ENCODE results near the gene NPAS1. TPM values are rescaled to one million over a fixed set of nuclear protein-coding genes. Genes with fewer than 3 reads are reported as not detected.

The NPAS1 gene
- polyA plus RNA-seq, 3 donors, result not detected

DNA sequence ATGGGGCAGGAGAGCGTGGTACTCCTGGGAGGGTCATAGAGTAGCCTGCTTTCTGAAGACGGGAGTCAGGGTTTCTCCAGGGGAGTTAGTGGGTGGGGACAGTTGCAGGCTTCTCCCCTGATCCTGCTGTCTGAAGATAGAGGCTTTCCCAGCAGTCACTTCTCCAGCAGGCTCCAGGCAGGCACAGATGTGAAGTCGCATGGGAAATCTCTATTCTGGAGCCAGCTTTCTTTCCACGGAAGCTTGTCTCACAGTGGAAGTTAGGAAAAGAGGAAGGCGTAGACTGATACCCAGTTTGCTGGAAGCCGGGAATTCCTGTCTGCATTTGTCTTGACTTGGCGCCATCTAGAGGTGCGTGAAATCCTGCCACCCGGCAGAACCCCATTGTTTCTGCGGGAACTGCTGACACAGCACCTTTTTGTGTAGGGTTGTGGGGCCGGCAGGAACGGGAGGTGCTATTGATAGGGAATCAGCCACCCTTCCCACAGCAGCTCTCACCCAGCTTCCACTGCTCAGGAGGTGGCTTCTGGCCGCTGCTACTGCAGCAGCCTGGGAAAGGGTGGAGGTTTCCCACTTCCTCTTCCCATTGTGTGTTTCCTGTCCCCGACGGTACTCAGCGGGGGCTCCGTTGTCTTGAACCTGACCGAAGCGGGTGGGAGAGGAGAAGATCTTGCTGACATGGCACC lies 28.5 kb upstream of the NPAS1 start:
- TF ChIP-seq CTCF (IDR thresholded peaks at IDR 0.05), result peak; percentile 71
- intact Hi-C loops (cut with micrococcal nuclease), result no loop called here
- H4K20me1 ChIP-seq (ENCODE audit: insufficient read depth, low read length), result peaks cover 3% of the 10 kb centered on the region
- peaks cover 0 to 2% (median 2%) of the 10 kb centered on the region in 3 donors for H3K27me3 Mint-ChIP-seq (ENCODE audit: low read depth in 3 of 3)
- H3K36me3 Mint-ChIP-seq, result peaks cover 53 to 59% of the 10 kb centered on the region in 2 donors
- peak overlapping the region in 1 of 2 donors; percentile 51 for H3K4me3 Mint-ChIP-seq
- peaks cover 45 to 68% of the 10 kb centered on the region in 2 donors for H3K36me3 ChIP-seq (replicated peaks in 1 of 2; ENCODE audit: control insufficient read depth in 1 of 2, insufficient read depth in 2 of 2, low read length in 2 of 2)
- 22% methylated on average over 4 of the region's 19 CpGs for WGBS (ENCODE audit: insufficient coverage)
- H3K79me2 ChIP-seq (ENCODE audit: insufficient read depth, low read length), result no peaks in the 10 kb centered on the region
- no peaks in the 10 kb centered on the region for H3K9me3 ChIP-seq (replicated peaks in 1 of 2; ENCODE audit: control insufficient read depth in 1 of 2, insufficient read depth in 1 of 2, low read length in 2 of 2)
- H3K4me1 Mint-ChIP-seq, result peaks cover 10% of the 10 kb centered on the region
- H3K27me3 ChIP-seq (ENCODE audit: control insufficient read depth in 2 of 2, insufficient read depth in 2 of 2, low read length in 2 of 2), result no peaks in the 10 kb centered on the region
- peak overlapping the region; percentile 29 for H3K4me2 ChIP-seq (replicated peaks; ENCODE audit: extremely low read depth, low read length, poor library complexity, severe bottlenecking)
- H3K27ac ChIP-seq (ENCODE audit: low read depth in 1 of 2, low read length in 2 of 2), result no peak overlapping the region
- peak; percentile 21 to 68 (median 29) for DNase-seq
- peaks cover 7% of the 10 kb centered on the region in 2 donors for H3K4me1 ChIP-seq (ENCODE audit: control insufficient read depth in 1 of 2, insufficient read depth in 2 of 2, low read length in 2 of 2)
- H3K27ac Mint-ChIP-seq, result no peak overlapping the region
- H3K9me3 Mint-ChIP-seq, result no peaks in the 10 kb centered on the region
- no peak overlapping the region for H3K4me3 ChIP-seq (replicated peaks in 1 of 3; ENCODE audit: low read depth in 2 of 3, low read length in 3 of 3)
- H3K9ac ChIP-seq (ENCODE audit: insufficient read depth, low read length, poor library complexity, severe bottlenecking), result no peak overlapping the region
- no peak overlapping the region for H2AFZ ChIP-seq (ENCODE audit: insufficient read depth, low read depth, low read length, poor library complexity, severe bottlenecking)

DNA sequence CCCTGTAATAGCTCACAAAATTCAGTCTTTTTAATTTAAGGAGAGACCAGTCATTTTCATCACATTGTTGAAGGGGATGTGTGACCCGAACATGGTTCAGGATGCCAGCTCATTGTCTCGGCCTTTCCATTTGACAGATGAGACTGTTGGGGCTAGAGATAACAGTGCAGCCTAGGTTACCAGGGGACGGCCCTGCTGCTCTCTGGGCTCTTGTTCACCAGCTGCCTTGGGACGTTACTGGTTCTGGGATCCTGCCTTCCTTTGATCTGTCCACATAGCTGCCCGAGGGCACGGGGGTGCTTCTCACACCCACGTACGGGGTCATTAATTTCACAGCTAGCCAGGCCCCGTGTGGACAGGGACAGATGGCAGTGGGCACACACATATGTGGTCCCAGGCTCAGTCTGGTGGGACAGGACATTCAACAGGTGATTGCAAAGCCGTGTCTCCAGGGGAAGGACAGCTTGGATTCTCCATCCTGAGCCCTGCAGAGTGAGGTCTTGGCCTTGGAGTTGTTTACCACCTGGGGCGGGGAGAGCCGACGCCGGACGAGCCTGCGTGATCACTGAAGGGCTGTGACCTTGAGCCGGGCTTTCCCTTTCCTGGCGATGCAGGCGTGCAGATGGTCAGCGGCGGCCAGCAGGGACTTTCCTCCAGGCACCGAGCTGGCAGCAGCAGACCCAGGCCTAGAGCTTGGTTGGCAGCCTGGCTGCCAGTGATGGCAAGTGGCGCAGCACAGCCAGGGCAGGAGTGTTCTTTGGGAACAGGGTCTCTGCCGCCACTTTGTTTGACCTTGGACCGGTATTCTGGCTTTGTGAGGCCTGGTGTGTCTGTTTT lies 26.7 kb upstream of the NPAS1 start:
- Histone ChIP-seq H3K4me1 (ENCODE audit: control insufficient read depth in 1 of 2, insufficient read depth in 2 of 2, low read length in 2 of 2) (peaks cover 7% of the 10 kb centered on the region in 2 donors), H2AFZ (ENCODE audit: insufficient read depth, low read depth, low read length, poor library complexity, severe bottlenecking) (no peak overlapping the region), H3K27ac (ENCODE audit: low read depth in 1 of 2, low read length in 2 of 2) (peak overlapping the region in 1 of 2 donors; percentile 20), H3K4me2 (replicated peaks; ENCODE audit: extremely low read depth, low read length, poor library complexity, severe bottlenecking) (no peak overlapping the region), H3K4me3 (replicated peaks in 1 of 3; ENCODE audit: low read depth in 2 of 3, low read length in 3 of 3) (no peak overlapping the region), H3K36me3 (replicated peaks in 1 of 2; ENCODE audit: control insufficient read depth in 1 of 2, insufficient read depth in 2 of 2, low read length in 2 of 2) (peaks cover 50 to 73% of the 10 kb centered on the region in 2 donors), H3K27me3 (ENCODE audit: control insufficient read depth in 2 of 2, insufficient read depth in 2 of 2, low read length in 2 of 2) (no peaks in the 10 kb centered on the region), H3K9ac (ENCODE audit: insufficient read depth, low read length, poor library complexity, severe bottlenecking) (no peak overlapping the region), H3K9me3 (replicated peaks in 1 of 2; ENCODE audit: control insufficient read depth in 1 of 2, insufficient read depth in 1 of 2, low read length in 2 of 2) (no peaks in the 10 kb centered on the region), H3K79me2 (ENCODE audit: insufficient read depth, low read length) (no peaks in the 10 kb centered on the region), H4K20me1 (ENCODE audit: insufficient read depth, low read length) (no peaks in the 10 kb centered on the region)
- Mint-ChIP-seq H3K4me1 (peaks cover 10% of the 10 kb centered on the region), H3K36me3 (peaks cover 59 to 69% of the 10 kb centered on the region in 2 donors), H3K4me3 (no peak overlapping the region), H3K27ac (peak overlapping the region in 1 of 7 donors; percentile 45), H3K9me3 (no peaks in the 10 kb centered on the region), H3K27me3 (ENCODE audit: low read depth in 3 of 3) (peaks cover 0 to 2% (median 2%) of the 10 kb centered on the region in 3 donors)
- 98% methylated on average over 23 of the region's 25 CpGs for WGBS (ENCODE audit: insufficient coverage)
- intact Hi-C loops (cut with micrococcal nuclease), result no loop called here
- no peak for DNase-seq
- TF ChIP-seq CTCF (IDR thresholded peaks at IDR 0.05), result no peak
